ENCODE results near the gene NF1.

DNA sequence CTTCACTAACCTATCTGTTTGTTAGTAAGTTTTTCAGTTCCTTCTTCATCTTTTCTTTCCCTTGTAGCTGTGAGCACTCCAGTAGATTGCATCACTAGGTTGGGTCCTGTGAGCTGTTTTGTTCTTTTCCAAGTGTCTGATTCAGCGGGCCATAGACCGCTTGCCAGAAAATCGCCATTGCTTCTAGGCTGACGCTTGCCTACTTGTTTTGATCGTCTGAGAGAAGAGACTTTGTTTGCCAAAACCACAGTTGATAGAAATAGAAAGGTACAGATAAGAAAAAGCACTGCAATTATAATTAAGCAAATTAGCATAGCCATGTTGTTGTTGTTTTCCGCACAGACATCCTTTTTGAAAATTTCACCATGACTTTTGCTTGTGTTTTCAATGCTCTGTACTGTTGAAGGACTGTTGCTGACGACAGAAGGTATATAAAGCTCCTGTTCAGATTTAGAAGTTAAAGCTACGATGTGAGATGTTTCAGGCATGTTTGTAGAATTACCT is 223.6 kb downstream of the NF1 start:
- TF ChIP-seq CTCF (IDR thresholded peaks at IDR 0.05) (no peak), SMAD3 (CRISPR knock-in tag; IDR thresholded peaks at IDR 0.05; ENCODE audit: borderline replicate concordance) (no peak), RELA (CRISPR knock-in tag; IDR thresholded peaks at IDR 0.05; ENCODE audit: borderline replicate concordance) (no peak), TCF7 (CRISPR knock-in tag; IDR thresholded peaks at IDR 0.05; ENCODE audit: low read depth) (no peak), STAT6 (CRISPR knock-in tag; conservative IDR thresholded peaks at IDR 0.05; ENCODE audit: low read depth) (no peak), NR2C2 (CRISPR knock-in tag; IDR thresholded peaks at IDR 0.05) (no peak), E2F4 (CRISPR knock-in tag; IDR thresholded peaks at IDR 0.05; ENCODE audit: borderline replicate concordance, low read depth) (no peak), CBFB (CRISPR knock-in tag; IDR thresholded peaks at IDR 0.05; ENCODE audit: low read depth) (no peak), CREB1 (CRISPR knock-in tag; IDR thresholded peaks at IDR 0.05) (no peak)
- TF ChIP-seq, protein P1, sequence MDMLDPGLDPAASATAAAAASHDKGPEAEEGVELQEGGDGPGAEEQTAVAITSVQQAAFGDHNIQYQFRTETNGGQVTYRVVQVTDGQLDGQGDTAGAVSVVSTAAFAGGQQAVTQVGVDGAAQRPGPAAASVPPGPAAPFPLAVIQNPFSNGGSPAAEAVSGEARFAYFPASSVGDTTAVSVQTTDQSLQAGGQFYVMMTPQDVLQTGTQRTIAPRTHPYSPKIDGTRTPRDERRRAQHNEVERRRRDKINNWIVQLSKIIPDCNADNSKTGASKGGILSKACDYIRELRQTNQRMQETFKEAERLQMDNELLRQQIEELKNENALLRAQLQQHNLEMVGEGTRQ (CRISPR knock-in tag; IDR thresholded peaks at IDR 0.05), result no peak
